HEK293 (cell line): Measurements from ENCODE around the gene AKAP9.
A peak's percentile ranks its signal among the peaks of the same experiment; 100 is the strongest.

ENCODE experiments used
- GLIS1 ChIP-seq: fragments of 450-650 bp; formaldehyde crosslinking; IDR thresholded peaks from 2 replicates; pipeline ENCODE4 v1.5.1; 2016; ENCODE audit warnings: missing biosample characterization, missing genetic modification characterization
- KLF10 ChIP-seq: fragments of 450-650 bp; IDR thresholded peaks from 2 replicates; pipeline ENCODE4 v1.5.1; 2018; ENCODE audit warnings: missing biosample characterization, mild to moderate bottlenecking, missing genetic modification characterization
- KLF16 ChIP-seq: fragments of 450-650 bp; formaldehyde crosslinking; IDR thresholded peaks from 2 replicates; pipeline ENCODE4 v1.5.1; 2017; ENCODE audit warnings: missing biosample characterization, missing genetic modification characterization
- KLF8 ChIP-seq: fragments of 450-650 bp; formaldehyde crosslinking; IDR thresholded peaks from 2 replicates; pipeline ENCODE4 v1.5.1; 2016; ENCODE audit warnings: missing biosample characterization, missing genetic modification characterization
- SETDB1 ChIP-seq: IDR thresholded peaks from one replicate; pipeline ENCODE4 v1.6.1; 2017; ENCODE audit warnings: mild to moderate bottlenecking, low read length, moderate library complexity, mixed read lengths; ENCODE audit not compliant: insufficient read length
- SP7 ChIP-seq: fragments of 450-650 bp; formaldehyde crosslinking; IDR thresholded peaks from 2 replicates; pipeline ENCODE4 v1.5.1; 2016; ENCODE audit warnings: missing biosample characterization, missing genetic modification characterization
- TRIM28 ChIP-seq: IDR thresholded peaks from 2 replicates; pipeline ENCODE4 v1.6.1; 2011; ENCODE audit warnings: low read length, control low read depth, borderline replicate concordance
- YY1 ChIP-seq: fragments of 450-650 bp; formaldehyde crosslinking; IDR thresholded peaks from 2 replicates; pipeline ENCODE4 v1.5.1; 2018; ENCODE audit warnings: missing biosample characterization, missing genetic modification characterization
- ZBTB20 ChIP-seq: fragments of 450-650 bp; formaldehyde crosslinking; IDR thresholded peaks from 2 replicates; pipeline ENCODE4 v1.5.1; 2016; ENCODE audit warnings: missing biosample characterization, missing genetic modification characterization
- ZBTB7A ChIP-seq: fragments of 450-650 bp; formaldehyde crosslinking; IDR thresholded peaks from 2 replicates; pipeline ENCODE4 v1.5.1; 2016; ENCODE audit warnings: low read depth, missing biosample characterization, missing genetic modification characterization
- ZFHX2 ChIP-seq: fragments of 450-650 bp; formaldehyde crosslinking; conservative IDR thresholded peaks from 2 replicates; pipeline ENCODE4 v1.5.1; 2016; ENCODE audit warnings: missing biosample characterization, missing genetic modification characterization
- ZNF18 ChIP-seq: fragments of 450-650 bp; formaldehyde crosslinking; IDR thresholded peaks from 2 replicates; pipeline ENCODE4 v1.5.1; 2016; ENCODE audit warnings: missing biosample characterization, missing genetic modification characterization
- ZNF19 ChIP-seq: fragments of 450-650 bp; formaldehyde crosslinking; IDR thresholded peaks from 2 replicates; pipeline ENCODE4; 2016; ENCODE audit warnings: missing biosample characterization, missing genetic modification characterization, low read depth
- ZNF2 ChIP-seq: fragments of 450-650 bp; formaldehyde crosslinking; IDR thresholded peaks from 2 replicates; pipeline ENCODE4 v1.5.1; 2016; ENCODE audit warnings: missing biosample characterization, missing genetic modification characterization
- ZNF202 ChIP-seq: fragments of 450-650 bp; formaldehyde crosslinking; IDR thresholded peaks from 2 replicates; pipeline ENCODE4 v1.5.1; 2016; ENCODE audit warnings: missing biosample characterization, missing genetic modification characterization, borderline replicate concordance
- ZNF266 ChIP-seq: fragments of 450-650 bp; formaldehyde crosslinking; IDR thresholded peaks from 2 replicates; pipeline ENCODE4 v1.5.1; 2016; ENCODE audit warnings: missing biosample characterization, missing genetic modification characterization, low read depth
- ZNF311 ChIP-seq: fragments of 450-650 bp; formaldehyde crosslinking; IDR thresholded peaks from 2 replicates; pipeline ENCODE4 v1.5.1; 2017; ENCODE audit warnings: missing biosample characterization, missing genetic modification characterization, borderline replicate concordance
- ZNF394 ChIP-seq: fragments of 450-650 bp; formaldehyde crosslinking; IDR thresholded peaks from 2 replicates; pipeline ENCODE4 v1.5.1; 2016; ENCODE audit warnings: missing biosample characterization, missing genetic modification characterization, mild to moderate bottlenecking, moderate library complexity, borderline replicate concordance
- ZNF473 ChIP-seq: fragments of 450-650 bp; formaldehyde crosslinking; IDR thresholded peaks from 2 replicates; pipeline ENCODE4 v1.5.1; 2017; ENCODE audit warnings: missing biosample characterization, missing genetic modification characterization
- ZNF529 ChIP-seq: fragments of 450-650 bp; formaldehyde crosslinking; IDR thresholded peaks from 2 replicates; pipeline ENCODE4 v1.5.1; 2017; ENCODE audit warnings: missing genetic modification characterization, missing biosample characterization; ENCODE audit not compliant: insufficient replicate concordance
- ZNF544 ChIP-seq: fragments of 450-650 bp; formaldehyde crosslinking; IDR thresholded peaks from 2 replicates; pipeline ENCODE4 v1.5.0; 2017; ENCODE audit warnings: missing biosample characterization, missing genetic modification characterization
- ZNF558 ChIP-seq: fragments of 450-650 bp; formaldehyde crosslinking; IDR thresholded peaks from 2 replicates; pipeline ENCODE4 v1.5.1; 2016; ENCODE audit warnings: missing biosample characterization, missing genetic modification characterization
- ZNF621 ChIP-seq: fragments of 450-650 bp; formaldehyde crosslinking; IDR thresholded peaks from 2 replicates; pipeline ENCODE4 v1.5.1; 2017; ENCODE audit warnings: missing biosample characterization, missing genetic modification characterization
- ZNF677 ChIP-seq: fragments of 450-650 bp; IDR thresholded peaks from 2 replicates; pipeline ENCODE4 v1.5.0; 2018; ENCODE audit warnings: missing biosample characterization, mild to moderate bottlenecking, missing genetic modification characterization, moderate library complexity
- ZNF776 ChIP-seq: fragments of 450-650 bp; formaldehyde crosslinking; IDR thresholded peaks from 2 replicates; pipeline ENCODE4 v1.5.0; 2017; ENCODE audit warnings: missing biosample characterization, missing genetic modification characterization, borderline replicate concordance
- ZNF843 ChIP-seq: fragments of 450-650 bp; formaldehyde crosslinking; IDR thresholded peaks from 2 replicates; pipeline ENCODE4 v1.5.1; 2016; ENCODE audit warnings: missing biosample characterization, missing genetic modification characterization
- TF ChIP-seq, protein P1 (sequence below): fragments of 450-650 bp; formaldehyde crosslinking; IDR thresholded peaks from 2 replicates; pipeline ENCODE4 v1.5.1; 2017; ENCODE audit warnings: missing biosample characterization, missing genetic modification characterization
- TF ChIP-seq, protein P2 (sequence below): fragments of 450-650 bp; formaldehyde crosslinking; IDR thresholded peaks from 2 replicates; pipeline ENCODE4 v1.5.1; 2016; ENCODE audit warnings: missing biosample characterization, missing genetic modification characterization
- TF ChIP-seq, protein P3 (sequence below): sonication (generic); formaldehyde crosslinking; IDR thresholded peaks from 2 replicates; pipeline ENCODE4 v1.8.1; 2022; ENCODE audit warnings: mild to moderate bottlenecking, moderate library complexity, missing genetic modification reagents
- TF ChIP-seq, protein P4 (sequence below): fragments of 450-650 bp; formaldehyde crosslinking; IDR thresholded peaks from 2 replicates; pipeline ENCODE4 v1.5.1; 2016; ENCODE audit warnings: missing biosample characterization, missing genetic modification characterization

AKAP9 gene

GRCh38 chr7:92133737-92134270 lies 193.1 kb downstream of the AKAP9 start (continued):
- TF ChIP-seq ZNF677 (tag by site-specific recombination) (no peak), ZNF202 (tag by site-specific recombination) (no peak), ZNF394 (tag by site-specific recombination) (no peak), KLF8 (tag by site-specific recombination) (peak; percentile 69; the same call in 1 of the 2 replicates), KLF10 (tag by site-specific recombination) (no peak), GLIS1 (tag by site-specific recombination) (peak; percentile 89), ZNF558 (tag by site-specific recombination) (no peak), ZNF311 (no peak), ZNF529 (tag by site-specific recombination) (no peak), YY1 (tag by site-specific recombination) (no peak; the same call in 1 of the 2 replicates), ZNF621 (tag by site-specific recombination) (no peak), ZNF776 (tag by site-specific recombination) (no peak), SETDB1 (no peak), ZNF473 (tag by site-specific recombination) (no peak), ZNF266 (tag by site-specific recombination) (no peak), ZNF843 (peak; percentile 34; the same call in 1 of the 2 replicates), TRIM28 (0 out of 2 replicates have a peak, but pooled peaks have one; percentile 67), ZNF19 (tag by site-specific recombination) (no peak), SP7 (tag by site-specific recombination) (peak; percentile 50), ZNF544 (no peak), KLF16 (tag by site-specific recombination) (peak; percentile 30; the same call in 1 of the 2 replicates), ZBTB7A (tag by site-specific recombination) (peak; percentile 88), ZBTB20 (tag by site-specific recombination) (peak; percentile 14; the same call in 1 of the 2 replicates), ZNF2 (tag by site-specific recombination) (peak; percentile 67; the same call in 1 of the 2 replicates), ZNF18 (tag by site-specific recombination) (no peak), ZFHX2 (tag by site-specific recombination) (peak; percentile 91)
- TF ChIP-seq, protein P1, sequence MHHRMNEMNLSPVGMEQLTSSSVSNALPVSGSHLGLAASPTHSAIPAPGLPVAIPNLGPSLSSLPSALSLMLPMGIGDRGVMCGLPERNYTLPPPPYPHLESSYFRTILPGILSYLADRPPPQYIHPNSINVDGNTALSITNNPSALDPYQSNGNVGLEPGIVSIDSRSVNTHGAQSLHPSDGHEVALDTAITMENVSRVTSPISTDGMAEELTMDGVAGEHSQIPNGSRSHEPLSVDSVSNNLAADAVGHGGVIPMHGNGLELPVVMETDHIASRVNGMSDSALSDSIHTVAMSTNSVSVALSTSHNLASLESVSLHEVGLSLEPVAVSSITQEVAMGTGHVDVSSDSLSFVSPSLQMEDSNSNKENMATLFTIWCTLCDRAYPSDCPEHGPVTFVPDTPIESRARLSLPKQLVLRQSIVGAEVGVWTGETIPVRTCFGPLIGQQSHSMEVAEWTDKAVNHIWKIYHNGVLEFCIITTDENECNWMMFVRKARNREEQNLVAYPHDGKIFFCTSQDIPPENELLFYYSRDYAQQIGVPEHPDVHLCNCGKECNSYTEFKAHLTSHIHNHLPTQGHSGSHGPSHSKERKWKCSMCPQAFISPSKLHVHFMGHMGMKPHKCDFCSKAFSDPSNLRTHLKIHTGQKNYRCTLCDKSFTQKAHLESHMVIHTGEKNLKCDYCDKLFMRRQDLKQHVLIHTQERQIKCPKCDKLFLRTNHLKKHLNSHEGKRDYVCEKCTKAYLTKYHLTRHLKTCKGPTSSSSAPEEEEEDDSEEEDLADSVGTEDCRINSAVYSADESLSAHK (tag by site-specific recombination), result 0 out of 2 replicates have a peak, but pooled peaks have one; percentile 10
- TF ChIP-seq, protein P2, sequence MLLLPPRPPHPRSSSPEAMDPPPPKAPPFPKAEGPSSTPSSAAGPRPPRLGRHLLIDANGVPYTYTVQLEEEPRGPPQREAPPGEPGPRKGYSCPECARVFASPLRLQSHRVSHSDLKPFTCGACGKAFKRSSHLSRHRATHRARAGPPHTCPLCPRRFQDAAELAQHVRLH (tag by site-specific recombination), result 0 out of 2 replicates have a peak, but pooled peaks have one; percentile 42
- TF ChIP-seq, protein P3, sequence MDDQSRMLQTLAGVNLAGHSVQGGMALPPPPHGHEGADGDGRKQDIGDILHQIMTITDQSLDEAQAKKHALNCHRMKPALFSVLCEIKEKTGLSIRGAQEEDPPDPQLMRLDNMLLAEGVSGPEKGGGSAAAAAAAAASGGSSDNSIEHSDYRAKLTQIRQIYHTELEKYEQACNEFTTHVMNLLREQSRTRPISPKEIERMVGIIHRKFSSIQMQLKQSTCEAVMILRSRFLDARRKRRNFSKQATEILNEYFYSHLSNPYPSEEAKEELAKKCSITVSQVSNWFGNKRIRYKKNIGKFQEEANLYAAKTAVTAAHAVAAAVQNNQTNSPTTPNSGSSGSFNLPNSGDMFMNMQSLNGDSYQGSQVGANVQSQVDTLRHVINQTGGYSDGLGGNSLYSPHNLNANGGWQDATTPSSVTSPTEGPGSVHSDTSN (CRISPR knock-in tag), result peak; percentile 70; the same call in 1 of the 2 replicates
- TF ChIP-seq, protein P4, sequence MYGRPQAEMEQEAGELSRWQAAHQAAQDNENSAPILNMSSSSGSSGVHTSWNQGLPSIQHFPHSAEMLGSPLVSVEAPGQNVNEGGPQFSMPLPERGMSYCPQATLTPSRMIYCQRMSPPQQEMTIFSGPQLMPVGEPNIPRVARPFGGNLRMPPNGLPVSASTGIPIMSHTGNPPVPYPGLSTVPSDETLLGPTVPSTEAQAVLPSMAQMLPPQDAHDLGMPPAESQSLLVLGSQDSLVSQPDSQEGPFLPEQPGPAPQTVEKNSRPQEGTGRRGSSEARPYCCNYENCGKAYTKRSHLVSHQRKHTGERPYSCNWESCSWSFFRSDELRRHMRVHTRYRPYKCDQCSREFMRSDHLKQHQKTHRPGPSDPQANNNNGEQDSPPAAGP (tag by site-specific recombination), result no peak
